ENCODE measurements around the gene NUP50.

Gene NUP50

DNA sequence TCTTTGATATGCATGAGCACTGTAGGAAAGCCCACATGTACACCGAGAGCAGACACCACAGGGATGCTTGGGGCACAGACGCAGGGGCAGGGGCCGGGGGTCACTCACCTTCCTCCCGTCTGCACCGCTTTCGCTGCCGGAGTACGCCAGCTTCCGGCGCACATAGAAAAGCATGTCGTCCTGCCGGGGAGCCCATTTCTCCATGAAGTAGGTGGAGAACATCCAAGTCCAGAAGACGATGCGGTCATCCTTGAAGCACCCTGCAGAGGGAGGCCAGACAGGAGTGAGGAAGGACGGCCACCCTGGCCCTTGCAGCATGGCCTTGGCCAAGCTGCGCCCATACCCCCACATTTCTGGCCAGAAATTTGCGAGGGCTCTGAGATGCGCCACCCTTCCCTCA is 48.1 kb downstream of the NUP50 start:
- Histone ChIP-seq H2BK120ac (ENCODE audit: low read depth, low read length) (peak overlapping the region; percentile 12), H3K36me3 (ENCODE audit: control insufficient read depth in 1 of 2, insufficient read depth in 2 of 2, low read depth in 1 of 2, low read length in 2 of 2) (peaks cover 9 to 14% of the 10 kb centered on the region in 2 experiments), H2AFZ (ENCODE audit: low read depth, low read length) (no peak overlapping the region), H3K18ac (ENCODE audit: low read depth in 1 of 2, low read length in 2 of 2) (peak overlapping the region; percentile 74 to 95), H3K27me3 (ENCODE audit: control insufficient read depth in 1 of 2, insufficient read depth in 1 of 2, low read length in 2 of 2) (no peaks in the 10 kb centered on the region), H2BK15ac (ENCODE audit: low read depth, poor library complexity, severe bottlenecking) (peak overlapping the region; percentile 52), H3K4me3 (ENCODE audit: insufficient read depth in 1 of 2, low read depth in 1 of 2, low read length in 2 of 2) (peak overlapping the region in 1 of 2 experiments; percentile 78), H3K4me2 (ENCODE audit: low read length, poor library complexity, severe bottlenecking) (peak overlapping the region; percentile 70), H3K14ac (ENCODE audit: low read length in 2 of 2) (peak overlapping the region in 1 of 2 experiments; percentile 93), H4K8ac (ENCODE audit: low read length) (peak overlapping the region; percentile 41), H3K4ac (ENCODE audit: low read depth in 1 of 2, low read length in 2 of 2) (peak overlapping the region; percentile 10 to 79), H3K79me1 (replicated peaks; ENCODE audit: low read length, poor library complexity, severe bottlenecking) (peaks cover 31% of the 10 kb centered on the region), H3K9me3 (ENCODE audit: control insufficient read depth, low read length) (no peaks in the 10 kb centered on the region), H2AK5ac (ENCODE audit: low read length, severe bottlenecking) (peak overlapping the region; percentile 83), H3K27ac (ENCODE audit: low read length, poor library complexity, severe bottlenecking) (peak overlapping the region; percentile 77), H3K23ac (ENCODE audit: low read length in 2 of 2) (no peak overlapping the region), H2BK5ac (ENCODE audit: low read depth, low read length, poor library complexity, severe bottlenecking) (no peak overlapping the region), H3K4me1 (ENCODE audit: control insufficient read depth, insufficient read depth, low read depth, low read length) (peaks cover 60% of the 10 kb centered on the region), H3K9ac (ENCODE audit: low read length) (peak overlapping the region; percentile 90), H4K91ac (ENCODE audit: low read length) (peak overlapping the region; percentile 65), H2BK12ac (ENCODE audit: low read length in 2 of 2) (peak overlapping the region; percentile 46 to 95)
- WGBS = 79% methylated on average over 18 of the region's 18 CpGs
- no peak for DNase-seq

DNA sequence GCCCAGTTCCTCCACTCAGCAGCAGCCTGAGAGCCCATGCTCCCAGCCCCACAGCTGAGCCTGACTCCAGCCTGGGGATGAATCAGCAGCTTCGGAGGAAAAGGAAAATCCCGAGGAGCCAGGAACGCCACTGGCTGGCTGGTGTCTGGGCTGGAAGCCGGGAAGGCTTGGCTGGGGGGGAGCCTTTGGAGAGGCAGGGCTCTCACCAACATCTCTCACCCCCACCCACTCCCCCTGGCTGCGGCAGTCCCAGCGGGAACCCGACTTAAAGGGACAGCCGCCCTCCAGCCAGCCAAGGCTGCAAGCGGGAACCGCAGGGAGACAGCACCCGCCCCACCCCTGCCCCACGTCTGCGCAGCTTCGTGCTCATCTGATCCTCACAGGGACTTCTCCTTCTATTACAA is 48.6 kb downstream of the NUP50 start:
- Histone ChIP-seq H3K27me3 (ENCODE audit: control insufficient read depth in 1 of 2, insufficient read depth in 1 of 2, low read length in 2 of 2) (no peaks in the 10 kb centered on the region), H4K91ac (ENCODE audit: low read length) (peak overlapping the region; percentile 65), H3K23ac (ENCODE audit: low read length in 2 of 2) (no peak overlapping the region), H3K4me3 (ENCODE audit: insufficient read depth in 1 of 2, low read depth in 1 of 2, low read length in 2 of 2) (peak overlapping the region in 1 of 2 experiments; percentile 78), H3K9me3 (ENCODE audit: control insufficient read depth, low read length) (no peaks in the 10 kb centered on the region), H3K79me1 (replicated peaks; ENCODE audit: low read length, poor library complexity, severe bottlenecking) (peaks cover 32% of the 10 kb centered on the region), H2BK5ac (ENCODE audit: low read depth, low read length, poor library complexity, severe bottlenecking) (no peak overlapping the region), H3K14ac (ENCODE audit: low read length in 2 of 2) (no peak overlapping the region), H3K4me2 (ENCODE audit: low read length, poor library complexity, severe bottlenecking) (peak overlapping the region; percentile 70), H2AFZ (ENCODE audit: low read depth, low read length) (no peak overlapping the region), H3K4ac (ENCODE audit: low read depth in 1 of 2, low read length in 2 of 2) (peak overlapping the region; percentile 10 to 79), H2AK5ac (ENCODE audit: low read length, severe bottlenecking) (no peak overlapping the region), H3K9ac (ENCODE audit: low read length) (peak overlapping the region; percentile 90), H3K18ac (ENCODE audit: low read depth in 1 of 2, low read length in 2 of 2) (peak overlapping the region; percentile 74 to 95), H3K36me3 (ENCODE audit: control insufficient read depth in 1 of 2, insufficient read depth in 2 of 2, low read depth in 1 of 2, low read length in 2 of 2) (peaks cover 9 to 14% of the 10 kb centered on the region in 2 experiments), H2BK15ac (ENCODE audit: low read depth, poor library complexity, severe bottlenecking) (peak overlapping the region; percentile 52), H2BK120ac (ENCODE audit: low read depth, low read length) (peak overlapping the region; percentile 12), H2BK12ac (ENCODE audit: low read length in 2 of 2) (peak overlapping the region in 1 of 2 experiments; percentile 95), H3K4me1 (ENCODE audit: control insufficient read depth, insufficient read depth, low read depth, low read length) (peaks cover 60% of the 10 kb centered on the region), H3K27ac (ENCODE audit: low read length, poor library complexity, severe bottlenecking) (peak overlapping the region; percentile 77), H4K8ac (ENCODE audit: low read length) (peak overlapping the region; percentile 41)
- 5% methylated on average over 12 of the region's 14 CpGs for WGBS
- peak; percentile 98 for DNase-seq

GRCh38 chr22:45212992-45213751 is 49.4 kb downstream of the NUP50 start:
- peak overlapping the region; percentile 57 for H2BK120ac ChIP-seq (ENCODE audit: low read depth, low read length)
- H2BK5ac ChIP-seq (ENCODE audit: low read depth, low read length, poor library complexity, severe bottlenecking) = no peak overlapping the region
- peak overlapping the region; percentile 29 to 85 for H2BK12ac ChIP-seq (ENCODE audit: low read length in 2 of 2)
- H2BK15ac ChIP-seq (ENCODE audit: low read depth, poor library complexity, severe bottlenecking) = peak overlapping the region; percentile 15
- no peaks in the 10 kb centered on the region for H3K27me3 ChIP-seq (ENCODE audit: control insufficient read depth in 1 of 2, insufficient read depth in 1 of 2, low read length in 2 of 2)
- peak overlapping the region in 1 of 2 experiments; percentile 2 for H3K23ac ChIP-seq (ENCODE audit: low read length in 2 of 2)
- peak overlapping the region; percentile 90 for H3K9ac ChIP-seq (ENCODE audit: low read length)
- H3K18ac ChIP-seq (ENCODE audit: low read depth in 1 of 2, low read length in 2 of 2) = peak overlapping the region; percentile 50 to 52
- H2AFZ ChIP-seq (ENCODE audit: low read depth, low read length) = no peak overlapping the region
- peak overlapping the region; percentile 77 for H3K27ac ChIP-seq (ENCODE audit: low read length, poor library complexity, severe bottlenecking)
- no peak overlapping the region for H2AK5ac ChIP-seq (ENCODE audit: low read length, severe bottlenecking)
- H4K91ac ChIP-seq (ENCODE audit: low read length) = peak overlapping the region; percentile 73
- H3K36me3 ChIP-seq (ENCODE audit: control insufficient read depth in 1 of 2, insufficient read depth in 2 of 2, low read depth in 1 of 2, low read length in 2 of 2) = peaks cover 3 to 10% of the 10 kb centered on the region in 2 experiments
- H3K4me1 ChIP-seq (ENCODE audit: control insufficient read depth, insufficient read depth, low read depth, low read length) = peaks cover 52% of the 10 kb centered on the region
- H3K4me2 ChIP-seq (ENCODE audit: low read length, poor library complexity, severe bottlenecking) = no peak overlapping the region
- DNase-seq = peak; percentile 88
- H4K8ac ChIP-seq (ENCODE audit: low read length) = peak overlapping the region; percentile 66
- H3K9me3 ChIP-seq (ENCODE audit: control insufficient read depth, low read length) = no peaks in the 10 kb centered on the region
- WGBS = 61% methylated on average over 20 of the region's 22 CpGs
- H3K14ac ChIP-seq (ENCODE audit: low read length in 2 of 2) = no peak overlapping the region
- H3K4me3 ChIP-seq (ENCODE audit: insufficient read depth in 1 of 2, low read depth in 1 of 2, low read length in 2 of 2) = peak overlapping the region in 1 of 2 experiments; percentile 78
- peak overlapping the region; percentile 2 to 53 for H3K4ac ChIP-seq (ENCODE audit: low read depth in 1 of 2, low read length in 2 of 2)
- H3K79me1 ChIP-seq (replicated peaks; ENCODE audit: low read length, poor library complexity, severe bottlenecking) = peaks cover 38% of the 10 kb centered on the region

Data from mesenchymal stem cell (in vitro differentiated cells and primary cell).